ENCODE measurements around the gene GRIA1. TPM values are rescaled to one million over a fixed set of nuclear protein-coding genes. Genes with fewer than 3 reads are reported as not detected.

The GRIA1 gene
- total RNA-seq, 4 donors from 2014 or later: 0.48 to 1.00 TPM; not detected in 2

- intact Hi-C loops (cut with DNase I; ENCODE audit: low total_unique reads): no loop called here
- WGBS, 2 donors (ENCODE audit: low coverage in 1 of 2): 96% methylated on average over 1 of the region's 1 CpG; no CpG with 5 or more reads in 1 of the 2 donors
These were observed 35.1 kb downstream of the GRIA1 start for GRCh38 chr5:153525536-153525935.

GRCh38 chr5:153530357-153531143 is 40.1 kb downstream of the GRIA1 start:
- Histone ChIP-seq H3K9me3 (no peaks in the 10 kb centered on the region), H3K4me3 (no peak overlapping the region), H3K27ac (no peak overlapping the region), H3K27me3 (no peaks in the 10 kb centered on the region), H3K36me3 (no peaks in the 10 kb centered on the region), H3K4me1 (no peaks in the 10 kb centered on the region)
- intact Hi-C loops (cut with DNase I; ENCODE audit: low total_unique reads): no loop called here
- no peak for TF ChIP-seq POLR2AphosphoS5 (IDR thresholded peaks at IDR 0.05)
- no peak for TF ChIP-seq CTCF (IDR thresholded peaks at IDR 0.05)
- no peak for DNase-seq
- 84 to 92% methylated on average over 3 to 4 of the region's 4 CpGs for WGBS, 2 donors (ENCODE audit: low coverage in 1 of 2)
- in situ Hi-C loops (cut with MboI; ENCODE audit: low pct_ligation_motif_present in 1 of 4, low pct_unique_long_range_greater_than_20kb in 1 of 4, low sequenced_read_pairs in 3 of 4): no loop called here

More at GRCh38 chr5:153525536-153525935, 35.1 kb downstream of the GRIA1 start:
- H3K27ac ChIP-seq: no peak overlapping the region
- TF ChIP-seq EP300 (IDR thresholded peaks at IDR 0.05; ENCODE audit: low read depth): no peak
- no peak for TF ChIP-seq POLR2A (IDR thresholded peaks at IDR 0.05)
- no peak for TF ChIP-seq CTCF (IDR thresholded peaks at IDR 0.05)
- no peak for TF ChIP-seq POLR2AphosphoS5 (IDR thresholded peaks at IDR 0.05)
- no peak for DNase-seq
- no peaks in the 10 kb centered on the region for H3K9me3 ChIP-seq
- in situ Hi-C loops (cut with MboI; ENCODE audit: low pct_ligation_motif_present in 1 of 4, low pct_unique_long_range_greater_than_20kb in 1 of 4, low sequenced_read_pairs in 3 of 4): no loop called here
- H3K4me1 ChIP-seq: no peaks in the 10 kb centered on the region
- no peak overlapping the region for H3K4me3 ChIP-seq
- H3K27me3 ChIP-seq: no peaks in the 10 kb centered on the region
- H3K36me3 ChIP-seq: no peaks in the 10 kb centered on the region

GRCh38 chr5:153533546-153533945 is 43.1 kb downstream of the GRIA1 start:
- no peaks in the 10 kb centered on the region for H3K4me1 ChIP-seq
- in situ Hi-C loops (cut with MboI; ENCODE audit: low pct_ligation_motif_present in 1 of 4, low pct_unique_long_range_greater_than_20kb in 1 of 4, low sequenced_read_pairs in 3 of 4): no loop called here

GRCh38 chr5:153534102-153534501 is 43.6 kb downstream of the GRIA1 start:
- no peaks in the 10 kb centered on the region for H3K27me3 ChIP-seq
- H3K4me3 ChIP-seq: no peak overlapping the region
- H3K9me3 ChIP-seq: no peaks in the 10 kb centered on the region
- in situ Hi-C loops (cut with MboI; ENCODE audit: low pct_ligation_motif_present in 1 of 4, low pct_unique_long_range_greater_than_20kb in 1 of 4, low sequenced_read_pairs in 3 of 4) (no loop called here), intact Hi-C loops (cut with DNase I; ENCODE audit: low total_unique reads) (no loop called here)
- H3K27ac ChIP-seq: no peak overlapping the region
- H3K36me3 ChIP-seq: no peaks in the 10 kb centered on the region
- no peak for DNase-seq
- WGBS, 2 donors (ENCODE audit: low coverage in 1 of 2): 38 to 44% methylated on average over 1 of the region's 1 CpG
- TF ChIP-seq POLR2A (IDR thresholded peaks at IDR 0.05) (no peak), EP300 (IDR thresholded peaks at IDR 0.05; ENCODE audit: low read depth) (no peak), CTCF (IDR thresholded peaks at IDR 0.05) (no peak), POLR2AphosphoS5 (IDR thresholded peaks at IDR 0.05) (no peak)
- no peaks in the 10 kb centered on the region for H3K4me1 ChIP-seq

More at GRCh38 chr5:153533546-153533945, 43.1 kb downstream of the GRIA1 start:
- WGBS, 2 donors (ENCODE audit: low coverage in 1 of 2): 80 to 93% methylated on average over 1 of the region's 1 CpG
- H3K36me3 ChIP-seq: no peaks in the 10 kb centered on the region
- no peaks in the 10 kb centered on the region for H3K9me3 ChIP-seq
- no peak for DNase-seq
- H3K27me3 ChIP-seq: no peaks in the 10 kb centered on the region
- intact Hi-C loops (cut with DNase I; ENCODE audit: low total_unique reads): no loop called here
- TF ChIP-seq POLR2A (IDR thresholded peaks at IDR 0.05) (no peak), POLR2AphosphoS5 (IDR thresholded peaks at IDR 0.05) (no peak), CTCF (IDR thresholded peaks at IDR 0.05) (no peak), EP300 (IDR thresholded peaks at IDR 0.05; ENCODE audit: low read depth) (no peak)
- no peak overlapping the region for H3K27ac ChIP-seq
- no peak overlapping the region for H3K4me3 ChIP-seq

Data from transverse colon (tissue), 4 donors.